Measurements from ENCODE around the gene ACAP3.

The ACAP3 gene

GRCh38 chr1:1284221-1285101 lies 23.3 kb downstream of the ACAP3 start:
- no peak for DNase-seq

- DNase-seq = no peak
Measured at GRCh38 chr1:1283821-1284220, 23.9 kb downstream of the ACAP3 start.

GRCh38 chr1:1282998-1283397 lies 24.7 kb downstream of the ACAP3 start:
- DNase-seq = no peak

GRCh38 chr1:1281533-1282321 lies 26.0 kb downstream of the ACAP3 start:
- no peak for DNase-seq

- DNase-seq = no peak
Measured at GRCh38 chr1:1280782-1281481, 26.8 kb downstream of the ACAP3 start.

GRCh38 chr1:1279028-1279427 lies 28.7 kb downstream of the ACAP3 start:
- DNase-seq = no peak

- DNase-seq = no peak
Measured at GRCh38 chr1:1278620-1279019, 29.1 kb downstream of the ACAP3 start.

GRCh38 chr1:1275836-1276235 lies 31.9 kb downstream of the ACAP3 start:
- DNase-seq = no peak

- DNase-seq = no peak
Measured at GRCh38 chr1:1274931-1275431, 32.7 kb downstream of the ACAP3 start.

- no peak for DNase-seq
Measured at GRCh38 chr1:1274299-1274930, 33.3 kb downstream of the ACAP3 start.

GRCh38 chr1:1273512-1274298 lies 34.0 kb downstream of the ACAP3 start, which contains the start of gene UBE2J2:
UBE2J2 (minus strand) TSS chr1:1273854; CDS start chr1:1267992, 5,862 bp downstream.
- DNase-seq = peak; percentile 94

GRCh38 chr1:1273209-1273511 lies 34.6 kb downstream of the ACAP3 start:
- no peak for DNase-seq

- no peak for DNase-seq
Measured at GRCh38 chr1:1272341-1273208, 35.2 kb downstream of the ACAP3 start.

- no peak for DNase-seq
Measured at GRCh38 chr1:1270813-1271212, 36.9 kb downstream of the ACAP3 start.

GRCh38 chr1:1268284-1268682 lies 39.4 kb downstream of the ACAP3 start:
- no peak for DNase-seq

- no peak for DNase-seq
Measured at GRCh38 chr1:1267488-1268283, 40.0 kb downstream of the ACAP3 start.

- no peak for DNase-seq
Measured at GRCh38 chr1:1264868-1265272, 42.9 kb downstream of the ACAP3 start.

GRCh38 chr1:1264026-1264425 lies 43.7 kb downstream of the ACAP3 start:
- DNase-seq = no peak

- DNase-seq = no peak
Measured at GRCh38 chr1:1262758-1263157, 45.0 kb downstream of the ACAP3 start.

- no peak for DNase-seq
Measured at GRCh38 chr1:1262071-1262470, 45.7 kb downstream of the ACAP3 start.
